HG02798 (cell line): ENCODE results near the gene CLINT1.

ENCODE experiments used
- ATAC-seq: cut with Tn5 transposase; IDR thresholded peaks from one replicate; pipeline ENCODE4 v1.9.1; 2021; ENCODE audit warnings: mild to moderate bottlenecking; ENCODE audit not compliant: unreplicated experiment, poor library complexity

CLINT1 gene

GRCh38 chr5:157821822-157822622 lies 36.9 kb downstream of the CLINT1 start:
- ATAC-seq, result no peak

- ATAC-seq, result no peak
Observed at GRCh38 chr5:157821405-157821804, 37.5 kb downstream of the CLINT1 start.

GRCh38 chr5:157820593-157821252 lies 38.2 kb downstream of the CLINT1 start:
- no peak for ATAC-seq

GRCh38 chr5:157819502-157820115 lies 39.3 kb downstream of the CLINT1 start:
- ATAC-seq, result no peak

- no peak for ATAC-seq
Observed at GRCh38 chr5:157818368-157818767, 40.6 kb downstream of the CLINT1 start.

GRCh38 chr5:157817928-157818327 lies 41.0 kb downstream of the CLINT1 start:
- no peak for ATAC-seq

- no peak for ATAC-seq
Observed at GRCh38 chr5:157817387-157817702, 41.6 kb downstream of the CLINT1 start.

- no peak for ATAC-seq
Observed at GRCh38 chr5:157816682-157817386, 42.1 kb downstream of the CLINT1 start.

- ATAC-seq, result no peak
Observed at GRCh38 chr5:157812086-157812485, 46.9 kb downstream of the CLINT1 start.

- no peak for ATAC-seq
Observed at GRCh38 chr5:157808043-157808442, 50.9 kb downstream of the CLINT1 start.

- ATAC-seq, result no peak
Observed at GRCh38 chr5:157802736-157803135, 56.2 kb downstream of the CLINT1 start.

GRCh38 chr5:157800137-157800536 lies 58.8 kb downstream of the CLINT1 start:
- ATAC-seq, result no peak

GRCh38 chr5:157799578-157799977 lies 59.4 kb downstream of the CLINT1 start:
- no peak for ATAC-seq

GRCh38 chr5:157793301-157793700 lies 65.6 kb downstream of the CLINT1 start:
- no peak for ATAC-seq

GRCh38 chr5:157785801-157786200 lies 73.1 kb downstream of the CLINT1 start:
- no peak for ATAC-seq

- no peak for ATAC-seq
Observed at GRCh38 chr5:157779221-157779620, 79.7 kb downstream of the CLINT1 start.

- ATAC-seq, result no peak
Observed at GRCh38 chr5:157778121-157778805, 80.7 kb downstream of the CLINT1 start.

GRCh38 chr5:157772127-157772526 lies 86.8 kb downstream of the CLINT1 start:
- no peak for ATAC-seq

- ATAC-seq, result no peak
Observed at GRCh38 chr5:157770665-157771064, 88.3 kb downstream of the CLINT1 start.

- ATAC-seq, result no peak
Observed at GRCh38 chr5:157767689-157768088, 91.3 kb downstream of the CLINT1 start.
